Esophagus muscularis mucosa (tissue), 4 donors: Measurements from ENCODE around the gene UBE2B. TPM values are rescaled to one million over a fixed set of nuclear protein-coding genes. Genes with fewer than 3 reads are reported as not detected.

Experiments used
- DNase-seq: peaks from one replicate; pipeline ENCODE4 v3.0.0-alpha.2; 2017; ENCODE audit errors: extremely low spot score
- H3K27ac ChIP-seq, 4 donors: fragments of 200-600 bp; sonication (generic); replicated peaks in 1 of 4; 1 replicate in 3 of 4; 2 replicates in 1 of 4; pipeline ENCODE4 v1.5.1; 2016 to 2019; ENCODE audit warnings: mild to moderate bottlenecking in 1 of 4
- H3K27me3 ChIP-seq, 4 donors: fragments of 200-600 bp; sonication (generic); one replicate each; pipeline versions ENCODE4 v1.5.1 to v1.6.0; 2016 to 2019
- H3K36me3 ChIP-seq, 4 donors: fragments of 200-600 bp; sonication (generic); one replicate each; pipeline ENCODE4 v1.5.1; 2016 to 2019
- H3K4me1 ChIP-seq, 4 donors: fragments of 200-600 bp; sonication (generic); one replicate each; pipeline ENCODE4 v1.5.1; 2016 to 2019
- H3K4me3 ChIP-seq, 4 donors: fragments of 200-600 bp; sonication (generic); 1 replicate in 2 of 4; 2 replicates in 2 of 4; pipeline ENCODE4 v1.5.1; 2016 to 2019; ENCODE audit warnings: mild to moderate bottlenecking in 4 of 4, moderate library complexity in 1 of 4
- H3K9me3 ChIP-seq, 4 donors: fragments of 200-600 bp; sonication (generic); 1 replicate in 3 of 4; 2 replicates in 1 of 4; pipeline ENCODE4 v1.5.1; 2016 to 2019
- EP300 ChIP-seq: sonication (generic); formaldehyde crosslinking; IDR thresholded peaks from one replicate; pipeline ENCODE4 v1.6.1; 2017; ENCODE audit warnings: antibody characterized with exemption
- POLR2A ChIP-seq: fragments of 450-650 bp; IDR thresholded peaks from one replicate; pipeline ENCODE4 v1.6.1; 2017; ENCODE audit warnings: antibody characterized with exemption, moderate library complexity, mild to moderate bottlenecking, low read depth
- POLR2AphosphoS5 ChIP-seq, 2 donors: sonication (generic); formaldehyde crosslinking; IDR thresholded peaks; one replicate each; pipeline ENCODE4 v1.6.1; 2017; ENCODE audit warnings: antibody characterized with exemption in 2 of 2
- WGBS: methylation state at CpG from one replicate; pipeline ENCODE4 v1.1.5; 2018; 5-methylcytosine and 5-hydroxymethylcytosine counted together
- intact Hi-C: fragments of 100-400 bp; cut with DNase I; formaldehyde crosslinking; loops from one replicate; pipeline ENCODE4 v1.15.1; 2023
- total RNA-seq, 4 donors: library from RNA; depleted of rRNA; stranded (reverse); fragments of >200 nt; gene quantifications; one replicate each; pipeline versions ENCODE4 v1.1.0 to v1.2.1, GENCODE V29; 2016
- TF ChIP-seq, protein P1 (sequence below), 3 experiments: fragments of 200-600 bp in 2 of 3; fragments of 450-650 bp in 1 of 3; sonication (generic) in 2 of 3; IDR thresholded peaks; one replicate each; pipeline ENCODE4 v1.5.1; 2017 to 2019; ENCODE audit warnings: antibody characterized with exemption in 3 of 3, mild to moderate bottlenecking in 2 of 3, moderate library complexity in 1 of 3

The UBE2B gene
- total RNA-seq, 4 donors from 2014 or later: 38.2 to 96.3 (median 52.3) TPM

DNA sequence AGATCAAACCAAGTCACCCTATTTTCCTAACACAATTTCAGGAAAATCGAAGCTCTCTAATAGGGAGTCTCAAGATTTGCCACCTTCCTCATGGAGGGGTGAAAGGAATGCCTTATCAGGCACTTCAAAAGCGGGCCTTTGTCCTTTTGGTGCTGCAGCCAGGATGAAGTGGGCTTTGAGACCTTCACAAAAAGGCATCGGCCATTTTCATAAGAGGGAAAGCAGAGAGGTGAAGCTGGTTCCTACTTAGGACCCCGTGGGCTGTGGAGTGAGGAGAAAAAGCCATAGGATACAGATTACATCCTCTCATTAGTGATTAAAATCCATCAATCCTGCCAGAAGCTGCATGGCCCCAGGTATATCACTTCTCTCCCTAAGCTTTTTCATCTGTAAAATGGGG is 39.5 kb downstream of the UBE2B start:
- Histone ChIP-seq H3K4me3 (peak overlapping the region; percentile 71 to 84 (median 82)), H3K27ac (peak overlapping the region in 1 of 4 donors; percentile 82), H3K36me3 (peaks cover 0 to 18% (median 9%) of the 10 kb centered on the region in 4 donors), H3K27me3 (no peaks in the 10 kb centered on the region), H3K4me1 (peaks cover 22 to 43% (median 38%) of the 10 kb centered on the region in 4 donors), H3K9me3 (no peaks in the 10 kb centered on the region)
- WGBS: 78% methylated on average over 4 of the region's 4 CpGs
- TF ChIP-seq, protein P1, sequence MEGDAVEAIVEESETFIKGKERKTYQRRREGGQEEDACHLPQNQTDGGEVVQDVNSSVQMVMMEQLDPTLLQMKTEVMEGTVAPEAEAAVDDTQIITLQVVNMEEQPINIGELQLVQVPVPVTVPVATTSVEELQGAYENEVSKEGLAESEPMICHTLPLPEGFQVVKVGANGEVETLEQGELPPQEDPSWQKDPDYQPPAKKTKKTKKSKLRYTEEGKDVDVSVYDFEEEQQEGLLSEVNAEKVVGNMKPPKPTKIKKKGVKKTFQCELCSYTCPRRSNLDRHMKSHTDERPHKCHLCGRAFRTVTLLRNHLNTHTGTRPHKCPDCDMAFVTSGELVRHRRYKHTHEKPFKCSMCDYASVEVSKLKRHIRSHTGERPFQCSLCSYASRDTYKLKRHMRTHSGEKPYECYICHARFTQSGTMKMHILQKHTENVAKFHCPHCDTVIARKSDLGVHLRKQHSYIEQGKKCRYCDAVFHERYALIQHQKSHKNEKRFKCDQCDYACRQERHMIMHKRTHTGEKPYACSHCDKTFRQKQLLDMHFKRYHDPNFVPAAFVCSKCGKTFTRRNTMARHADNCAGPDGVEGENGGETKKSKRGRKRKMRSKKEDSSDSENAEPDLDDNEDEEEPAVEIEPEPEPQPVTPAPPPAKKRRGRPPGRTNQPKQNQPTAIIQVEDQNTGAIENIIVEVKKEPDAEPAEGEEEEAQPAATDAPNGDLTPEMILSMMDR (IDR thresholded peaks at IDR 0.05): no peak
- TF ChIP-seq POLR2A: no peak
- no peak for DNase-seq
- intact Hi-C loops: loop anchor here (2.0 to 5.0 kb wide), 3 partner anchors 39 to 168 kb away; partner anchors contain the start of gene UBE2B

DNA sequence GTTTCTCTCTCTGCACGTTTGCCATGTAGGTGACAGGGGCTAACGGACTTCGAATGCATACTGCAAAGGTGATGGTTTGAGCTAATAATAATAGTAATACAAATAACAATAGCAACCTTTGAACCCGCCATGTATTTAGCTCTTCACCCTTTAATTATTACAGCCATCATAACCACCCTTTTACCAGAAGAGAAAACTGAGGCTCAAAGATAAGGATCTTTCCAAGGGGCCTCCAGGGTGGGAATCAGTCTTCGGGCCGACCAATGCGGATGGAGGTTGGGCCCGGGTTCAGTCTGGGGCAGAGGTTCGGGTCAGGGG is 39.8 kb downstream of the UBE2B start:
- no peak for DNase-seq
- peaks cover 22 to 43% (median 38%) of the 10 kb centered on the region in 4 donors for H3K4me1 ChIP-seq
- H3K9me3 ChIP-seq: no peaks in the 10 kb centered on the region
- H3K27me3 ChIP-seq: no peaks in the 10 kb centered on the region
- peaks cover 0 to 15% (median 7%) of the 10 kb centered on the region in 4 donors for H3K36me3 ChIP-seq
- intact Hi-C loops: loop anchor here (2.0 to 5.0 kb wide), 3 partner anchors 39 to 168 kb away; partner anchors contain the start of gene UBE2B
- H3K27ac ChIP-seq: peak overlapping the region; percentile 82 to 87 (median 85)
- 8% methylated on average over 9 of the region's 9 CpGs for WGBS
- H3K4me3 ChIP-seq: peak overlapping the region; percentile 71 to 84 (median 82)
- TF ChIP-seq POLR2A: no peak
- no peak for TF ChIP-seq EP300
- TF ChIP-seq, protein P1 (IDR thresholded peaks at IDR 0.05): no peak
- no peak for TF ChIP-seq POLR2AphosphoS5 (IDR thresholded peaks at IDR 0.05)

DNA sequence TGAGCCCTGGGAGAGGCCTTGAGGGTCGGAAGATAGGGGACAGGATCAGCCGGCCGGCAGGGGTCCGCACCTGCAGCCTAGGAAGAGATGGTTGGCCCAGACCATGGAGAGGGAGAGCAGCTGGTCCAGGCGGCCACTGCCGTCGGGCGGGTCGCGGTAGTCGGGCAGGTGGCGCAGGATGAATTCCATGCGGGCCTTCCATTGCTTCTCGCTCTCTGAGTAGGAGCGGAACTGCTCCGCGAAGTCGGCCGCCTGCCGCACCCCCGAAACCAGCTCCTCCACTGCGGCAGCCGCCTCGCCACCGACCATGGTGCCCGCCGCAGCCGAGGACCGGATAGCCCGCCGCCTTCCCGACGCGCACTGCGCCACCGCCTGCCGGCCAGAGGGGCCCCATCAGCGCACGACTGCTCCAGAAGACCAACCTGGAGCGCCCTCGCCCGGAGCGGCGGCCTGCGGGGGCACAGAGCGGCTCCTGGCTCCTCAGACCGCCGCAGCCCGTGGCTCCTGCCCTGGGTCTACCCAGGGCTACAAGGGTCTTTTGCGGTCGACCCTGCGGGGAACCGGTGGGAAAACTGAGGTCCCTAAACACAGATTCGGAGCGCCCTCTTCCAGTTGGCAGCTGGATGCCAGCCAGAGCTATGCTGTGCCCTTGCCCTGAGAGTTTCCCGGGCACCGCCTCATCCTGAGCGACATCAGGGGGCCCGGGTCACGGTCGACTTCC is 40.3 kb downstream of the UBE2B start, which contains the start of gene CDKN2AIPNL:
CDKN2AIPNL (minus strand) TSS at position 336 of the 721 bp plus-strand sequence; CDS start at position 309, 27 bp downstream.
- Histone ChIP-seq H3K4me3 (peak within 1 kb of the TSS; percentile 71 to 84 (median 82)), H3K36me3 (peaks cover 0 to 10% (median 1%) of the 10 kb centered on the region in 4 donors), H3K27me3 (no peaks in the 10 kb centered on the region), H3K9me3 (no peaks in the 10 kb centered on the region), H3K27ac (peak within 1 kb of the TSS; percentile 82 to 87 (median 85)), H3K4me1 (peaks cover 22 to 43% (median 38%) of the 10 kb centered on the region in 4 donors)
- peak; percentile 96 for DNase-seq
- TF ChIP-seq EP300 (no peak), POLR2A (peak; percentile 40), POLR2AphosphoS5 (IDR thresholded peaks at IDR 0.05) (peak; percentile 90 to 96)
- TF ChIP-seq, protein P1 (IDR thresholded peaks at IDR 0.05): peak; percentile 85 to 87 (median 87)
- WGBS: under 1% methylated on average over 27 of the region's 61 CpGs
- intact Hi-C loops: loop anchor here (2.0 to 5.0 kb wide), 4 partner anchors 39 to 167 kb away; partner anchors contain the start of gene UBE2B

DNA sequence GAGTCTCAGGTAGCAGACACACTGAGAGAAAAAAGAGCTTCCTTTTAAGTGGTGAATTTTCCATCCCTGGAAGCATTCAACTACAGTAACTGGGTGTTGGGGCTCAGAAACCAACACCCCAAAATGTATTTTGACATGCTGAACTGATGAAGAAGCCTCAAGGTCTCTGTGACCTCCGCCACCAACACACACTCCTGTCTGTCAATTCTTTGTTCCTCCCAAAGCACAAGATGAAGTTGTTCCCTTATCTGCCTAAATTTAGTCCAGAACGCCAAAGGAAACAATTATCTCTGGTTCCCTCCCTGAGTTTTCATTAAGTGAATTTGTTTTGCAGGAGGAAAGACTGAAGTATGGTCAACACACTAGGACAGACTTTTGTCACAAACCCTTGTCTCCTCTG is 41.7 kb downstream of the UBE2B start:
- no peaks in the 10 kb centered on the region for H3K36me3 ChIP-seq
- WGBS: 87% methylated on average over 2 of the region's 2 CpGs
- intact Hi-C loops: loop anchor here (2.0 to 5.0 kb wide), 3 partner anchors 41 to 109 kb away; partner anchors contain the start of gene UBE2B
- TF ChIP-seq EP300 (no peak), POLR2AphosphoS5 (IDR thresholded peaks at IDR 0.05) (no peak)
- TF ChIP-seq, protein P1 (IDR thresholded peaks at IDR 0.05): no peak
- peaks cover 22 to 43% (median 38%) of the 10 kb centered on the region in 4 donors for H3K4me1 ChIP-seq
- peak overlapping the region; percentile 82 to 87 (median 85) for H3K27ac ChIP-seq
- H3K9me3 ChIP-seq: no peaks in the 10 kb centered on the region
- no peak for DNase-seq
- H3K27me3 ChIP-seq: no peaks in the 10 kb centered on the region
- H3K4me3 ChIP-seq: no peak overlapping the region
